Neutrophil (primary cell): ENCODE results near the gene PRCC.

Source experiments
- H3K27ac ChIP-seq: fragments of 200-600 bp; sonication (generic); 2 replicates; pipeline ENCODE4 v1.5.1; 2016; ENCODE audit warnings: mild to moderate bottlenecking, moderate library complexity
- H3K27me3 ChIP-seq: fragments of 200-600 bp; sonication (generic); 2 replicates; pipeline ENCODE4 v1.6.0; 2016; ENCODE audit warnings: mild to moderate bottlenecking
- H3K36me3 ChIP-seq: fragments of 200-600 bp; sonication (generic); 2 replicates; pipeline ENCODE4 v1.5.1; 2017
- H3K4me1 ChIP-seq, 2 experiments: fragments of 200-600 bp in 1 of 2; sonication (generic) in 1 of 2; 1 replicate in 1 of 2; 2 replicates in 1 of 2; pipeline versions ENCODE4 v1.5.1 to v1.6.1; 2013 to 2016; ENCODE audit warnings: low read depth in 1 of 2, low read length in 1 of 2, mild to moderate bottlenecking in 1 of 2, moderate library complexity in 1 of 2; ENCODE audit not compliant: control insufficient read depth in 1 of 2, insufficient read depth in 1 of 2
- H3K4me3 ChIP-seq, 2 experiments: fragments of 200-600 bp in 1 of 2; sonication (generic) in 1 of 2; 1 replicate in 1 of 2; 2 replicates in 1 of 2; pipeline ENCODE4 v1.5.1; 2013 to 2016; ENCODE audit warnings: low read depth in 1 of 2, low read length in 1 of 2, mild to moderate bottlenecking in 1 of 2, moderate library complexity in 1 of 2
- H3K9me3 ChIP-seq: fragments of 200-600 bp; sonication (generic); 2 replicates; pipeline ENCODE4 v1.5.1; 2016
- CTCF ChIP-seq: fragments of 200-600 bp; sonication (generic); IDR thresholded peaks from 2 replicates; pipeline ENCODE4 v1.5.1; 2016; ENCODE audit warnings: antibody characterized with exemption

PRCC gene

DNA sequence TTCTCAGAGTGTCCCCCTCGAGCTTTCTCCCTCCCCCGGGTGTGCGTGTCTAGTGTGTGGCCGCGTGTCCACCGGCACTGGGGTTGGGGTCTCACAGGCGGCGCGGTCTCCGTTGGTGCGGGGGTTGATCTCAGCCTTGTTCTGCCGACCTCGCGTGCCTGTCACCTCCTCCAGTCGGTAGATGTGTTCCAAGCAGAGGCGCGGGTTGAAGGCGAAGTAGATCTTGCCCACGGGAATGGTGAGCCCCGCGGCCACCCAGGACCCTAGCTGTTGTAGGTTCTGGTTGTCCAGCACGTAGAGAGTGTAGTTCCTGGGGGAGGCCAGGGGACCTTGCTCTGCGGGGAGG is 81.8 kb downstream of the PRCC start:
- no peaks in the 10 kb centered on the region for H3K36me3 ChIP-seq
- H3K9me3 ChIP-seq = no peaks in the 10 kb centered on the region
- TF ChIP-seq CTCF = no peak
- peaks cover 97% of the 10 kb centered on the region for H3K27me3 ChIP-seq
- no peak overlapping the region for H3K27ac ChIP-seq
- H3K4me3 ChIP-seq = no peak overlapping the region
- H3K4me1 ChIP-seq = peaks cover 0 to 4% of the 10 kb centered on the region in 2 experiments
